Activated naive CD8-positive, alpha-beta T cell treated with anti-CD3 and anti-CD28 coated beads, Interleukin-2, amount 50 U/mL, for 16 hours (primary cell): ENCODE data around the gene NKD1.

Experiments used
- DNase-seq: peaks from one replicate; pipeline ENCODE4 v3.0.0-alpha.2; 2020; ENCODE audit warnings: low read depth, low spot score

NKD1 gene

GRCh38 chr16:50599494-50599893 is 51.3 kb downstream of the NKD1 start:
- no peak for DNase-seq

GRCh38 chr16:50600582-50601283 is 52.5 kb downstream of the NKD1 start:
- DNase-seq: no peak

GRCh38 chr16:50601341-50601740 is 53.1 kb downstream of the NKD1 start:
- DNase-seq: no peak

- DNase-seq: no peak
Measured at GRCh38 chr16:50602126-50602525, 53.9 kb downstream of the NKD1 start.

GRCh38 chr16:50602531-50603205 is 54.5 kb downstream of the NKD1 start:
- no peak for DNase-seq

GRCh38 chr16:50603206-50604064 is 55.2 kb downstream of the NKD1 start:
- no peak for DNase-seq

- no peak for DNase-seq
Measured at GRCh38 chr16:50604065-50604418, 55.8 kb downstream of the NKD1 start.

- DNase-seq: no peak
Measured at GRCh38 chr16:50604610-50605009, 56.4 kb downstream of the NKD1 start.

- DNase-seq: no peak
Measured at GRCh38 chr16:50605733-50606430, 57.7 kb downstream of the NKD1 start.

- DNase-seq: no peak
Measured at GRCh38 chr16:50606431-50607050, 58.3 kb downstream of the NKD1 start.

GRCh38 chr16:50607051-50607431 is 58.8 kb downstream of the NKD1 start:
- DNase-seq: no peak

- no peak for DNase-seq
Measured at GRCh38 chr16:50607447-50607846, 59.3 kb downstream of the NKD1 start.

- no peak for DNase-seq
Measured at GRCh38 chr16:50607970-50608557, 59.9 kb downstream of the NKD1 start.

- DNase-seq: no peak
Measured at GRCh38 chr16:50609049-50609448, 60.9 kb downstream of the NKD1 start.

GRCh38 chr16:50609471-50609870 is 61.3 kb downstream of the NKD1 start:
- no peak for DNase-seq

- no peak for DNase-seq
Measured at GRCh38 chr16:50610331-50611262, 62.4 kb downstream of the NKD1 start.

- no peak for DNase-seq
Measured at GRCh38 chr16:50611332-50611934, 63.2 kb downstream of the NKD1 start.

- DNase-seq: no peak
Measured at GRCh38 chr16:50611995-50612848, 64.0 kb downstream of the NKD1 start.

- no peak for DNase-seq
Measured at GRCh38 chr16:50612849-50613198, 64.6 kb downstream of the NKD1 start.
